Fibroblast of villous mesenchyme (primary cell): ENCODE data around the gene HTR6. TPM values are rescaled to one million over a fixed set of nuclear protein-coding genes. Genes with fewer than 3 reads are reported as not detected.

Experiments
- DNase-seq: peaks from one replicate; pipeline ENCODE4 v3.0.0-alpha.2; 2010; ENCODE audit warnings: low read depth
- H3K4me3 ChIP-seq: 2 replicates; pipeline ENCODE4 v1.5.1; 2011; ENCODE audit warnings: low read depth, mild to moderate bottlenecking, low read length
- total RNA-seq: library from RNA; depleted of rRNA; stranded (reverse); fragments of >200 nt; gene quantifications from 2 replicates; pipeline ENCODE4 v1.2.3, GENCODE V29; 2012
- TF ChIP-seq, protein P1 (sequence below): IDR thresholded peaks from 2 replicates; pipeline ENCODE4 v1.5.1; 2012; ENCODE audit warnings: low read depth, mild to moderate bottlenecking, low read length; ENCODE audit not compliant: insufficient read depth

The HTR6 gene
- total RNA-seq, result not detected in 2 replicates

DNA sequence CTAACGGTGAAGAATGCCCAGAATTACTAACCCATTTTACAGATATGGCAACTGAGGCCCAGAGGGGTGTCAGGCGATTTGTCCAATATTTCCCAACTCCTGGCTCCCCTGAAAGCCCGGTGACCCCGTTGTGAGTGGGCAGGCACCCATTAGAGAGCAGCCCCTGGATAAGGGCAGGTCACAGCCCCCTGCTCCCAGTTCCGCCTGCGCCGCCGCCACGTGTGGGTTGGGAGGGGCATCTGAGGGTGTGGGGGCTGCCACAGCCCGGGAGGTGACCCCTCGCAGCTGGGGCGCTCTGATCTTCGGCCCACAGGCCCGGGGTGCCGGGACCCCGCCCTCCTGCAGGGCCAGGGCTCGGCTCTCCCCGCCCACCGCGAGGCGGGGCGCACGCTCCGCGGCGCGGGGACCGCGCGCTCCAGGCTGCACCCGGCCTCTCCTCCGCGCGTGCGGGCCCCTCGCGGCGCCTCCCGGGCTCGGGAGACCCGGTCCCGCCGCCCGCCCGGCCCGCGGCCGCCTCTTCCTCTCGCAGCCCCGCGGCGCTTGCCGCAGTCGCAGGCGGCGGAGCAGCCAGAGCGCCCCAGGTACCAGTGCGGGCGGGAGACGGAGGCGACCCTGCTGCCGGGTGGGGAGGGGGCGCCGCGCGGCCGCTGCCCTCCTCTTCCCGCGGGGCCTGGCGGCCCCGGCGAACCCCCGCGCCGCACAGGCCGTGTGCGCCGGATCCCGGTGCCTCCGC is at the start of gene HTR6:
Gene HTR6 (plus strand): TSS at position 423 of the 733 bp plus-strand sequence. CDS start 879 bp downstream, outside the sequence.
- TF ChIP-seq, protein P1, sequence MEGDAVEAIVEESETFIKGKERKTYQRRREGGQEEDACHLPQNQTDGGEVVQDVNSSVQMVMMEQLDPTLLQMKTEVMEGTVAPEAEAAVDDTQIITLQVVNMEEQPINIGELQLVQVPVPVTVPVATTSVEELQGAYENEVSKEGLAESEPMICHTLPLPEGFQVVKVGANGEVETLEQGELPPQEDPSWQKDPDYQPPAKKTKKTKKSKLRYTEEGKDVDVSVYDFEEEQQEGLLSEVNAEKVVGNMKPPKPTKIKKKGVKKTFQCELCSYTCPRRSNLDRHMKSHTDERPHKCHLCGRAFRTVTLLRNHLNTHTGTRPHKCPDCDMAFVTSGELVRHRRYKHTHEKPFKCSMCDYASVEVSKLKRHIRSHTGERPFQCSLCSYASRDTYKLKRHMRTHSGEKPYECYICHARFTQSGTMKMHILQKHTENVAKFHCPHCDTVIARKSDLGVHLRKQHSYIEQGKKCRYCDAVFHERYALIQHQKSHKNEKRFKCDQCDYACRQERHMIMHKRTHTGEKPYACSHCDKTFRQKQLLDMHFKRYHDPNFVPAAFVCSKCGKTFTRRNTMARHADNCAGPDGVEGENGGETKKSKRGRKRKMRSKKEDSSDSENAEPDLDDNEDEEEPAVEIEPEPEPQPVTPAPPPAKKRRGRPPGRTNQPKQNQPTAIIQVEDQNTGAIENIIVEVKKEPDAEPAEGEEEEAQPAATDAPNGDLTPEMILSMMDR, result no peak
- peak within 1 kb of the TSS; percentile 30 for H3K4me3 ChIP-seq
- DNase-seq, result no peak

DNA sequence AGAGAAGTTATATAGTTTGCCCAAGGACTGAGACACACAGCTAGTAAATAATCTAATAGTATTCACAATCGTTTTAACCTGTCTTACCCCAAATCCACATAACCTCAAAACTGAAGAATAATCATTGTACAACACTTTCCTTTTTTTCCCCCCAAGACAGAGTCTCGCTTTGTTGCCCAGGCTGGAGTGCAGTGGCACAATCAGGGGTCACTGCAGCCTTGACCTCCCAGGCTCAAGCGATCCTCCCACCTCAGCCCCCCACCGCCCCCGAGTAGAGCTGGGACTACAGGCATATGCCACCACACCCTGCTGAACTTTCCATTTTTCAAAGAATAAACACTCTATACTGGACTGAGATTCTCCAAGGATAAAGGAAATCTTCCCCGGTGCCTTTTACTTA is 49.2 kb upstream of the HTR6 start:
- no peak for DNase-seq
- H3K4me3 ChIP-seq, result no peak overlapping the region
- TF ChIP-seq, protein P1, result no peak

GRCh38 chr1:19616489-19616888 is 48.2 kb upstream of the HTR6 start:
- TF ChIP-seq, protein P1, result no peak
- no peak overlapping the region for H3K4me3 ChIP-seq
- peak; percentile 85 for DNase-seq

- H3K4me3 ChIP-seq, result no peak overlapping the region
- TF ChIP-seq, protein P1, result no peak
- no peak for DNase-seq
These were observed 47.3 kb upstream of the HTR6 start for GRCh38 chr1:19617376-19617775.

DNA sequence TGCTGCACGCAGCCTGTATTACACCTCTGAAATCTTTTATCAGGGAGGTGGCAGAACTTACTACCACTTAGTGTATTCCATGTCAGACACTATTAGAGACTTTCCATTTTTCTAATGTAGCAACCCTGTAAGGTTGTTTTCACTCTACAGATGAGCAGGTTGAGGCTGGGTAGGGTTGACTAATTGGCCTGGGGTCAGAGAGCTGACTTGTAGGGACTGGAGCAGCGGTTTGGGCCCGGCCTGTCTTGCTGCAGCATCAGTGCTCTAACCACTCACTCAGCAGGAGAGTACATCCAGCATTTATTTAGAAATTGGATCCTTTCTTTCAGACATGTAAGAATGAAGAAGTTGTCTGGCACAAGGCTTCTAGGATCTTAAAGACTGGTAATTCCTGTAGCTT is 46.2 kb upstream of the HTR6 start:
- H3K4me3 ChIP-seq, result no peak overlapping the region
- no peak for DNase-seq
- TF ChIP-seq, protein P1, result no peak

DNA sequence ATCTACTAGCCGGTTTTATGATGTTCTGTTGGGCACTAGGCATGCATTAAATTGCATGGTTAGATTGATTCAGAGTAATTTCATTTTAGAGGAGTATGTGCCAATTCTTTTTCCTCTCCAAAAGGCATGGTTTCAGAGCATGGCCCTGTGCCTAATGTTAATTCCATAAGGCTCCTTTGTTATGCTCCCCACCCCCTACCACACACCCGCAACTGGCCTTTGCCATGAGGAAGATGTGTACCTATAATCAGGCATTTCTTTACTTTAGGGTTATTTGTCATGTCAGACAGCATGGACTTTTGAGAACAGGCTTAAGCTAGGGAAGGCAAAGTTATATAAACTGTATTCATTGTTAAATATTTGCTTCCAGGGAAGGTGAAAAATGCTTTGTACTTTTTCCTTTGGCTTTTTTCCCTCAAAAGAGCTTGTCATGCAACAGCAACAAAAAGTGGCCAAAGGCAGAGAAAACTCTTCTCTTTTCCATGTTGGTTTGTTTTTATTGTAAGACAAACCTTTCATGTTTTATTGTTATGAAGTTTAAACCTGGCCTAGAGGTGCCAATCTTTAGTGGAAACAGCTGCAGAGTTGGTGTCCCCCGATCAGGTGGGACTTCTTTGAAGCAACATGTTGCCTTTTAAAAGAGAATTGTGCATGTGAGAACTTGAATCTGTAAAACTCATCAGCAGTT is 44.8 kb upstream of the HTR6 start:
- DNase-seq, result no peak
- no peak overlapping the region for H3K4me3 ChIP-seq

More for the DNA sequence above, 44.8 kb upstream of the HTR6 start:
- TF ChIP-seq, protein P1, result no peak
